ENCODE results near the gene CWC27.
"Not testable (repeated sequence)": the region's sequence is repeated elsewhere in the genome, so short reads cannot be mapped to it uniquely, and the experiment has no call there.

Gene CWC27

DNA sequence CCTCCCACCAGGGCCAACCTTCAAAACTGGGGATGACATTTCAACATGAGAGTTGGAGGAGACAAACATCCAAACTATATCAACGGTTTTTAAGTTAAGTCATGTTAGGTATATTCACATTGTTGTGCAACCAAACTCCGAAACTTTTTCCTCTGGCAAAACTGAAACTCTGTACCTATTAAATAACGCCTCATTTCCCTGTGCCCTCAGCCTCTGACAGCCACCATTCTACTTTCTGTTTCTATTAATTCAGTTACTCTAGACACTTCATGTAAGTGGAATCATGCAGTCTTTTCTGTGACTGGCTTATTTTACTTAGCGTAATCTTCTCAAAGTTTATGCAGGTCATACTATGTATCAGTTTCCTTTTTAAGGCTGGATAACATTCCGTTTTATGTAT lies 85.0 kb downstream of the CWC27 start:
- no peak for DNase-seq

DNA sequence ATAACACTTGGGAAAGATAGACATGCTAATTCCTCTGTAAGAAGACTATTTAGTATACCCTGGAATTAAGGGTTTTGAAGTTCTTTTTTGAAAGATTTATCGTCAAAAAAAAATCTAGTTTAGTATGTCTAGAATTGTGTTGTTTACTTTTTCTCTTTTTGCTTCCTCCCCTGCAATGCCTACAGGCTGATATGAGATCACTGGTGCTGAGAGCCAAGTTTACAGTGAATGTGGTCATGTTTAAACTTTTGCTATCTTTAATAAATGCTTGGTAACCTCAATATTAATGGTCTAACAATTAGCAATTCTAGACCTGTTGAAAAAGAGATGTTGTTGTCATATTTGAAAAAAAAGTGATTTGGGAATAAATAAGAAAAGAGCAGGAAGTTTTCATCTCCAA lies 86.1 kb downstream of the CWC27 start:
- no peak for DNase-seq

DNA sequence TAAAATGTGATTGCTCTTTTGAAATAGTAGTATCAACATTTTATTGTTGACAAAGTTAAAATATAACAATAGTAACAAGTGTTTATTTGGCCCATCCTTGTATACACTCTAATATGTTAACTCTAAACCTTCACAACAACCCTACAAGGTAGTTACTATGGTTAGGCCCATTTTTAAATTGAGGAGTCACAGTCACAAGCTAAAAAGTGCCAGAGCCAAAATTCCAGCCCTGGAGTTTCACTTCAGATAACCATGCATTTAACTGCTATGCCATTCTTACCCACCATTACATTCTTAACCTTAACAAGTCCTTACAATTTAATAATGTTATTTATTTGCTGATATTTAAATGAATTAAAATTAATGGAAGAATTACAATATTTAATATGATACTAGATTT lies 91.2 kb downstream of the CWC27 start:
- no peak for DNase-seq

DNA sequence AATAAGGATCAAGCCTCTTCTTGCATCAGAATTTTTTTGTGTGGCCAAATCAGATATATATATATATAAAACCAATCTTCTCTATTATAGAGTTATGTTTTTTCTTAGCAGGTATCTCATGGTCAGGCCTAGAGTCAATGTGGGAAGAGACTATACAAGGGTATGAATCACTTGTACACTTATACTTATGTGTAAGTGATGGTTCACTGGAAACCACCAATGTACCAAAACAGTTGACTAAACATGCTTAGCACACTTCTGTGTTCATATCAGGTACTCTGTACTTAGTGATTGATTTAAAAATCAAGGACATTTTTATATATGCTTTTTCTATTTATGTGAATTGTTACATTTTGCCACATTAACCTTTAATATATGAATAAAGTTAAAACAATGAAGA lies 92.6 kb downstream of the CWC27 start:
- DNase-seq, result no peak

DNA sequence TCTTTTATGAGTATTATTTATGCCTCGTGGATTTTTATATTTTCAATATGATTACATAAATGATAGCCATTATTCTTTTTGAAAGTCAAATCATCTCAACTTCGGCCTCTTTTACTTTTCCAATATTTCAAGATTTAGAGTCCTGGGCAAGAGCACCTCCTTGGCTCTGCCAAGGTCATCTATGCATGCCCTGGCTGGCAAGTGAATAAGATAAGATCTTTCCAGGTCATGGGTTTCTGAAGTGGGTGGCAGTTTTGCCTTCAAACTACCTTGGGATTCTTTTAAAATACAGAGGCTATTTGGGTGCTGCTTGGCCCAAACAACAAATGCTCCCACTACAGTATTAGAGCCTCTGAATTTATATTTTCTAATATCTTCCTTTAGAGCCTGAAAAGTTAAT lies 95.4 kb downstream of the CWC27 start:
- no peak for DNase-seq

DNA sequence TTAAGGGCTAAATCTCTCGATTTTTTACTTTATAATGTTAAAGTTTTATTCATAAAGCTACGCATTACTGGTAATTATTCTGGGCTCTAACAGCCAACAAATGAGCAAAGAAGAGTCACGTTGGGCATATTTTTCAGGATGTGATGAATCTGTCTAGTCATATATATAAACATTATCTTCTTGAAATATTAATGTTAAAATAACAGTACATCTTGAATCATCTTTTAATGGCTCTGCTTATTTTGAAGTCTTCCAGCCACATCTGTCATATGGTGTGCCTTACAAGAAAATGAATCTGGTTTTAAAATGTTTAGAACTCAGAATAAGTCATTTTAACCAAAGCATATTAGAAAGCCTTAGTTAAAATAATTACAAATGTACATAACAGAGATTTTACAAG lies 96.9 kb downstream of the CWC27 start:
- DNase-seq, result no peak

DNA sequence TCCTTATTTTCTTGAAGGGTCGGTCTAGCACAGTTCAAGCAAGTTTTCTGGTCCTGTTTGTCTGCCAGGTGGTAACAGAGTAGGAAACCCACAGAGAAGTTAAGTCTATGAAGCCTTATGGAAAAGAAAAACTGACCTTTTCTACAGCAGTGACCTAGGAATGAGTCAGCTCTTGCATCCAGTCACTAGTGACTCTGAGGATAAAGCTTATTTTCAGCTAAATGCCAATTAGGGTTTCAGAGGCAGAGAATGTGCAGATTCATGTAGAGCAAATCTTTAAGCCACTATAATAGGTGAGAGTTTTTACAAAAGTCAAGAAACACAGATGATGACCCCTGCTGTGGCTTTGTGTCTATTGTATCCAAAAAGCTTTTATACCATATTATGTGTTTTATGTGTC lies 100.7 kb downstream of the CWC27 start:
- DNase-seq, result no peak

DNA sequence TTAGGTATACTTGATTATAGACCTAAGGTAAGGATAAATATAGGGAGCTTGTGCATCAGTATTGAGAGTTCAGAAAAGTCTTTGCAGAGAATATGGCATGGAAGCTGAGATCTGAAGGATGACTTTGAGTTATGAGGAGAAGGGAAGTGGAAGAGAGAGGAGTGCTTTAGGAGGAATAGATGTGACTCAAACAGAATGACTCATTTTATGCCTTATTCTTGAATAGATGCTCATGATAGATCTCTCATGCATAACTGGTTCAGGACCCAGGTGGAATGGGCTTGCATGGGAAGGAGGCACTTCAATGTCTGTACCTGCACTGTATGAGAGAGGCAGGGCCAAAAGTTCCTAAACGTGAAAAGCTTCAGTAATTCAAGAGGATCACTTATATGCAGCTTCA lies 103.3 kb downstream of the CWC27 start:
- DNase-seq, result no peak

DNA sequence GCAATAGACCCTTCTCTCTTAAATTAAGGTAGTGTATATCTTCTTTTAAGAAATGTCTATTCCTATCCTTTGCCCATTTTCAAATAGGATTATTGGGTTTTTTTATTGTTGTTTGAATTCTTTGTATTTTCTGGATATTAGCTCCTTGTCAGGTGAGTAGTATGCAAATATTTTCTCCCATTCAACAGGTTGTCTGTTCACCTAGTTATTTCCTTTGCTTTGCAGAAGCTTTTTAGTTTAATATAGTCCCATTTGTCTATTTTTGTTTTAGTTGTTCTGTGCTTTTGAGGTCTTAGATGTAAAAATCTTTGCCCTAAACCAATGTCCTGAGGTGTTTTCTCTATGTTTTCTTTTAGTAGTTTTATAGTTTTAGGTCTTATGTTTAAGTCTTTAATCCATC lies 104.7 kb downstream of the CWC27 start:
- no peak for DNase-seq

DNA sequence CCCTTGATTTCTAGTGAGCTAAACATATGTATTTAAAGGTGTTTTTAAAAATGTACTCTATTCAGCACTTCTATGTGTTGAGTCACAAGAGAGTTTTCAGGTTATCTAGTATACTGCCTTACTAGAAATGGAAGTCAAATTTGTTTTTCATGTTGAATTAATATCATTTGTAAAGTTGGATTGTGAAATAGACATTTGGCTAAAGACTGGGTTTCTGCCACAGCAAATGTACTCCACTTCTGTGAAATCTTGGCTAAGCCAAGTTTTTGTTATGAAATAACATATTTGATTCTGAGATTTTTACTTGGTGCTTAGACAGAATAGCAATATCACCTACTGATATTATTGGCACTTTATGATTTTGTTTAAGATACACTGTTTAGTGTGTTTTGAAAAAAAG lies 106.0 kb downstream of the CWC27 start:
- DNase-seq, result no peak

DNA sequence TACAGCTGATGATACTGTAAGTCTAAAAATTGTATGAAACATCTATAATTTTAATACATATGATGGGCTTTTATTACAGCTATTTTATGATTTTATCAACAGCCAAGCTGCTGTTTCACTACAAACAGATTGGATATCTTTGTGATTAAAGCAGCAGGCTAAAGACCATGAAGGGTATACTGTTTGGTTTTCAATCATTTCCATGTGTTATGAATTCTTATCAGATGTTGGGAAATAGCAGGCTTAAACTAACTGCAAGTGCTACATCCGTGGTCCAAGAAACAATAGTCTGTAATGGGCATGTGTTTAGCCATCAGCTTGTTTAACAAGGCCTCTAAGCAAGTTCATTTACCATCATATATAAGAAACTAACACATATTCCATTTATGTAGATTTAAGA lies 107.5 kb downstream of the CWC27 start:
- no peak for DNase-seq

DNA sequence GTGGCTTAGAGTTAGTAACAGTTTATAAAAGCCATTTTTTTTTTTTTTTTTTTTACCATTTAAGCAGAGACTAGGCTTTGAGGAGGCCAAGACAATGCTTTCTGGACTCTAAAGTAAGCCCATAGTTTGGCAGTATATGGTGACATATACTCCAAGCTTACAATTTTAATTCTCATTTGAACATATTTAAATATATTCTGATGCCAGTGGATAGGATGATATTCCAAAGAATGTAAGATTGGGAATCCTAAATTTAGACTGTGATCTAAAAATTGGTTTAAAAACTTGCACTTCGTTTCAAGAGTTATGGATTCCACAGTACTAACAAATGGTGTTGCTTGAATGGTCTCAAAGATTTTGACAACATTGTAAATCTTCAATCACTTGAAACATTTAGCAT lies 112.1 kb downstream of the CWC27 start:
- DNase-seq, result no peak

DNA sequence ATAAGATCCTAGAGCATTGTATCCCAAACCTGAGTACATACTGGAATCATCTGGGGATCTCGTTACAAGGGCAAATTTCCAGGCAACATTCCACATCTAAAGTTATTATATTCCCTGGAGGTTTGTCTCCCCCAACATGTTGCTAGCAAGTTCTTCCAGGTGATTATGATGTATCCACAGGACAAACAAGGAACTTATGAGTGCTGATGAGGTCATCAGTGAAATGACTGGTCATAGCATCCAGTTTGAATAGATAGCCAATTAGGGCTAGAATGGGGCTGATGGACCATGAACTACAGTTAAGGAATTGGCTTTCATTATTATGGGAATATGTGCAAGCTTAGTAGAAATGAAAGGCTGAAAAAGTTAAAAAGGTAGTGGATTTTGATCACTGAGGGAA lies 115.2 kb downstream of the CWC27 start:
- no peak for DNase-seq

DNA sequence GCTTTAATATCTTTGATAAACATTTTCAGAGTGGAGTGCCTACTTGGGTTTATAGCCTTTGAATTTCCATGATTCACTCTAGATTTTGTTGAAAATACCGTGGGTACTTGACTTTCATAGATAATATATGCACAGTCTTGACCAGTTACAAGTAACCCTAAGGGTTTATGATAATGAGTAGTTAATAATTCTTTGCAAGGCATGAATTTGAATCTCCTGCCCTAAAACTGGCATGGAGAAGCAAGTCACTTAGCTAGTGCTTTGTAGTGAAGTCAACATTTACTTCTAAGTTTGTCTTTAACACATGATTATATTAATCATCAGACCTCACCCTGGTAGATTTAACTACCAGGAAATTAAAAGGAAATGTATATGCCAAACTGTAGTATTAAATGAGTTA lies 115.8 kb downstream of the CWC27 start:
- DNase-seq, result no peak

DNA sequence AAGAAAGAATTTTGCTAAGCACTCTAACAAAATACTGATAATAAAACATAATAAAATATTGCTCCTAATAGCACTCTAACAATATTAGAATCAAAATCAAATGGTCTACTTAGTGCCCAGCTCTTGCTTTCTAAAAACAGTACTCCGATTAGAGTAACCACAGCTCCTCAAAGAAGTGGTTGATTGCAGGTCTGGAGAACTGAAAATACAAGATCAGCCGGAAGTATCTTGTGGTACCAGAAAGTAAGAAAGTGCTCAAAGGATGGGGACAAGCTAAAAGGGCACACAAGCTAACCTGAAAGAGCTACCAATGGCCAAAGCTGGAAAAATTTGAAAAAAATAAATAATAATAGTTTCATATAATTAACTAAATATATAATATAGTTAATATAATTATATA lies 119.2 kb downstream of the CWC27 start:
- DNase-seq, result no peak

DNA sequence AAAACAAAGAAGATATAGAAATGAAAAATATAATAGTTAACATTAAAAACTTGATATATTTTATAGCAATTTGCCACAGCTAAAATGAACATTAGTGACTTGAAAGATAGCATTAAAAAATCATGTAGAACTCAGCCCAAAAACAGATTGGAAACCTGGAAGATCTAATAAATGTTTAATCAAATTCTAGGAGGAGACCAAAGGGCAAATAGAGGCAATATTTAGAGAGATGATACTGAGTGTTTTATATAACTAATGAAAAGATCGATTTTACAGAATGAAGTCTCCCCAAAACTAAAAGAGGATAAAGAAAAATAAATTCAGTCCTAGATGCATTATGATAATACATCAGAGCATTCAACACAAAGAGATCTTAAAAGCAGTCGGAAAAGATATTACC lies 127.0 kb downstream of the CWC27 start:
- no peak for DNase-seq

DNA sequence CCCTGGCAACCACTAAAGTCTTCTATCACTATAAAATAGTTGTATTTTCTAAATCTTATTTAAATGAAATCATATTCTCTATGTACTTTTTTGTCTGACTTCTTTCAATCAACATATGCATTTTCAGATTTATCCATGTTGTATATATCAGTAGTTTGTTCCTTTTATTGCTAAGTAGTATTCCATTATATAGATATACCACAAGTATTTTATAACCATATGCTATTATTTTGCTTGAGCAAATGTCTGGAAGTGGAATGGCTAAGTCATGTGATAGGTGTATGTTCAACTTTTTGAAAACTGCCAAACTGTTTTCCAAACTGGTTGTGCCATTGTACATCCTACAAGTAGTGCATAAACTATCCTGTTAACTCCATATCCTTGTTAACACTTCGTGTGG lies 131.1 kb downstream of the CWC27 start:
- no peak for DNase-seq

DNA sequence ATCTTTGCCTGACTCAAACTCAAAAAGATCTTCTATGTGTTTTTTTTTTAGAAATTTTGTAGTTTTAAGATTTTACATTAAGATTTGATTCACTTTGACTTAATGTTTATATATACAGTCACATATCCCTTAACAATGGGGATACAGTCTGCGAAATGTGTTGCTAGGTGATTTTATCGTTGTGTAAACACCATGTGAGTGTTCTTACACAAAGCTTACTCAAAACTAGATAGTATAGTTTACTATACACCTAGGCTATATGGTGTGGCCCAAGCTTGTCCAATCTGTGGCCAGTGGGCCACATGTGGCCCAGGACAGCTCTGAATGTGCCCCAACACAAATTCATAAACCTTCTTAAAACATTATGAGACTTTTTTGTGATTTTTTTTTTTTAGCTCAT lies 131.9 kb downstream of the CWC27 start:
- no peak for DNase-seq

DNA sequence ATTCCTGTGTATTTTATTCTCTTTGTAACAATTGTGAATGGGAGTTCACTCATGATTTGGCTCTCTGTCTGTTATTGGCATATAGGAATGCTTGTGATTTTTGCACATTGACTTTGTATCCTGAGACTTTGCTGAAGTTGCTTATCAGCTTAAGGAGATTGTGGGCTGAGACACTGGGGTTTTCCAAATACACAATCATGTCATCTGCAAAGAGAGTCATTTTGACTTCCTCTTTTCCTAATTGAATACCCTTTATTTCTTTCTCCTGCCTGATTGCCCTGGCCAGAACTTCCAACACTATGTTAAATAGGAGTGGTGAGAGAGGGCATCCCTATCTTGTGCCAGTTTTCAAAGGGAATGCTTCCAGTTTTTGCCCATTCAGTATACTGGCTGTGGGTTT lies 138.7 kb downstream of the CWC27 start:
- not testable (repeated sequence) for DNase-seq

DNA sequence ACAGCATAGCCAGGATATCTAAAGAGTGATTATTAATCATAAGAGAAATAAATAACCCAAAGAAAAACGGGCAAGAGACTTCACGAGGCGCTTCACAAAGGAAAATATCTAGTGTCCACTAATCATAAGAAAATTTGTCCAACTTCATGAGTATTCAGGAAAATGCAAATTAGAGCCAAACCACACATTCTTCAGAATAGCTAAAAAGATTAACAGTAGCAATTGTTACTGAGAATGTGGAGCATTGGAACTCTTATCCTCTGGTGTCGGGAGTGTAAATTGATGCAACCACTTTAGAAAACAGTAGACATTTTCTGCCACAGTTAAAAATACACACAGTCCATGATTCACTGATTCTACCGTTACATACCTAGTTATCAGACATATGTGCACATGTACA lies 145.7 kb downstream of the CWC27 start:
- no peak for DNase-seq

DNA sequence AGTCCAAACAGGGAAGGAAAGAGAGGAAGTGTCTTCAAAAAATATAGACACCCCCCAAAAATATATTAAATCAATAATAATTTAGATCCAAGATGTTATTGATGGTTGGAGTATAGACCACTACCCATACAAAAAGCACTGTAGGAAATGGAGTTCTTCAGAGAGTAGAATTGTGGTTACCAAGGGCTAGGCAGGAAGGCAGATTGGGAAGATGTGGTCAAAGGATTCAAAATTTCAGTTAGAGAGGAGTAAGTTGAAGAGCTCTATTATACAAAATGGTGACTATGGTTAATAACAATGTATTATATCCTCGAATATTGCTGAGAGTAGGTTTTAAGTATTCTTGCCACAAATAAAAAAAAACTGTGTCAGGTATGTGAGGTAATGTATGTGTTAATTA lies 149.4 kb downstream of the CWC27 start:
- DNase-seq, result no peak

DNA sequence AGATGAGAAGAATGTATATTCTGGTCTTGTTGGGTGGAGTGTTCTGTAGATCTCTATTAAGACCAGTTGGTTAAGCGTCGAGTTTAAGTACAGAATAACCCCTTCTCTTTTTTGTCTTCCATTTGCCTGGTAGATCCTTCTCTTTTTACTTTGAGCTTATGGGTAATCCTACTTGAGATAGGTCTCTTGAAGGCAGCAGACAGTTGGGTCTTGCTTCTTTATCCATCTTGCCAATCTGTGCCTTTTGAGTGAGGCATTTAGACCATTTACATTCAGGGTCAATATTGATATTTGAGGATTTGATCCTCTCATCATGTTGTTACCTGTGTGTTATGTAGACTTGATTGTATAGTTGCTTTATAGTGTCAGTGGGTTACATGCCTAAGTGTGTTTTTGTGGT lies 152.7 kb downstream of the CWC27 start:
- no peak for DNase-seq

DNA sequence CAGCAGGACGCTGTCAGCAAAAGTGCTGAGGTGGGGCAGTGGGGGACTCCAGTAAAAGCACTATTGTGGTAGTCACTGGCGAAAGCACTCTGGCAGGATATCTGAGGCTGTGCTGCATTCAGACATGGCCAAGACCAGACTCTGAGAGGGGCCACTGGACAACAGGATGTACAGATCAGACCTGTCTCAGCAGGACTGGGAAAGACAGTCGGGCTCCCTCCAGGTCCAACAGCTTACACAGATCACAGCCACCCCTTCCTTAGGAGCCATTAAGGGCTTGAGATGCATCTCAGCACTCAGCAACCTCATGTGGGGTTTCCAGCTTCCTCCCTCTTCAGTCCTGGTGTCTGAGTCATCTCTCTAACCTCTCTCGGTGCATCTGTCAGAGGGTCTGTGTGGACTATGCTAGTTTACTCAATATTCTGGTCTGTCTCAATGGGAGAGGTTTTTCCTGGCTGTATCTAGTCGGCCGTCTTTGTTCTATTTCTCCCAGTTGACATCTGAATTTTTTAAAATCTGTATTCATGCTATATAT lies 154.5 kb downstream of the CWC27 start:
- no peak for DNase-seq

DNA sequence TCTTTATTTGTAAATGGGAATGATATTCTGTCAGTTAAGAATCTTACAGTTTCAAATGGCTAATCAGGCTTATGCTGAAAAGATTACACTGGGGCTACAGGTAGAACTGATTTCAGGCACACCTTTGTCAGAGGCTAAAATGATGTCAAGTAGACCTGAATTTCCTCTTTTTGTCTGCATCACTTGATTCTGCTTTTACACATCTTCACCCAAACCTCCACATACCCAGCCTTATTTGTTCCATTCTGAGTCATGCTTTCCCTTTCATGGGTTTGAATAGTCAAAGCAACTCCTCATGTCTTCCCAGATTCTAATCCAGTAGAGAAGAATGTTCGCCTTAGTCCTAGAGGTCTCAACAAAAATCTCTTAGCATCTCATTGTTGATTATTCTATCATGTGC lies 156.4 kb downstream of the CWC27 start:
- no peak for DNase-seq

DNA sequence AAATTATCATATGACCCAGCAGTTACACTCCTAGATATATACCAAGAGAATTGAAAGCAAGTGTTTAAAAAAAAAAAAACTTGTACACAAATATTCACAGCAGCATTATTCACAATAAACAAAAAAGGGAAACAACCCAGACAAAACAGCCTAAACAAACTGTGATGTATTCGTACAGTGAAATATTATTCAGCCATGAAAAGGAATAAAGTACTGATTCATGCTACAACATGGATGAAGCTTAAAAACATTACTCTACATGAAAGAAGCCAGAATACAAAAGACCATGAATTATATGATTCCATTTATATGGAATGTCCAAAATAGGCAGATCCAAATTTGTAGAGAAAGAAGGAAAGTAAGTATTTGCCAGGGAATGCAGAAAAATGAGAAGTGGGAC lies 161.1 kb downstream of the CWC27 start:
- DNase-seq, result no peak

DNA sequence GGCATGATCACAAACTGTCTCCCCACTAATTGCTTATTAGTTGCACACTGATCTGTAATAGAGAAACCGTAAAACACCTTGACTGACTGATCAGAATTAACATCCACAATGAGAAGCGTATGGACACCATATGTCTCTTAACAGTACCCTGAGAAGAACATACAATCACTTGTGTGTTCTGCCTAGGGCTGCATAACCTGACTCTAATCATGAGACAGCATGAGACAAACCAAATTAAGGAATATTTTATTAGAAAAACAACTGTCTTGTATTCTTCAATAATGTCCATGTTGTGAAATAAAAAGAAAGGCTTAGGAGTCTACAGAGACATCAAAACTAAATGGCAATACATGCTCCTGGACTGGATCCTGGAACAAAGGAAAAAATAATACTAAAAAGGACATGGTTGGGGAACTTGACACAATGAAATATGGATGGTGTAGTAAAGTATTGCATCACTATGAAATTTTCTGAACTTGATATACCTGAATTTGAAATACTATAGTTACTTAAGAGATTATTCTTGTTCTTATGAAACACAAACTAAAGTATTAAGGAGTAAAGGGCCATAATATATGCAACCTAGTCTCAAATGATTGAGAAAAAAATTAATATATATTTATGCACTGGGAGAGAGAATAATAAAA lies 162.1 kb downstream of the CWC27 start:
- no peak for DNase-seq
